HG03520 (cell line): Measurements from ENCODE around the gene OR2V2.
"Not testable (repeated sequence)": the region's sequence is repeated elsewhere in the genome, so short reads cannot be mapped to it uniquely, and the experiment has no call there.

Experiments
- ATAC-seq: cut with Tn5 transposase; IDR thresholded peaks from one replicate; pipeline ENCODE4 v1.9.1; 2021; ENCODE audit warnings: mild to moderate bottlenecking, moderate library complexity; ENCODE audit not compliant: unreplicated experiment

The OR2V2 gene

GRCh38 chr5:181142054-181142453 is 5.3 kb upstream of the OR2V2 start:
- ATAC-seq: no peak

GRCh38 chr5:181145133-181145532 is 2.3 kb upstream of the OR2V2 start:
- ATAC-seq: no peak

GRCh38 chr5:181149355-181149754 is 2.0 kb downstream of the OR2V2 start:
- no peak for ATAC-seq

GRCh38 chr5:181149806-181150733 is 2.7 kb downstream of the OR2V2 start:
- ATAC-seq: no peak

- ATAC-seq: no peak
Observed at GRCh38 chr5:181151146-181151545, 3.8 kb downstream of the OR2V2 start.

GRCh38 chr5:181152406-181152805 is 5.0 kb downstream of the OR2V2 start:
- ATAC-seq: no peak

- ATAC-seq: no peak
Observed at GRCh38 chr5:181153814-181154213, 6.4 kb downstream of the OR2V2 start.

- no peak for ATAC-seq
Observed at GRCh38 chr5:181156758-181157157, 9.4 kb downstream of the OR2V2 start.

GRCh38 chr5:181158869-181159268 is 11.5 kb downstream of the OR2V2 start:
- no peak for ATAC-seq

GRCh38 chr5:181159286-181160151 is 12.1 kb downstream of the OR2V2 start:
- peak; percentile 49 for ATAC-seq

GRCh38 chr5:181160152-181160754 is 12.9 kb downstream of the OR2V2 start:
- peak; percentile 62 for ATAC-seq

- ATAC-seq: not testable (repeated sequence)
Observed at GRCh38 chr5:181160755-181161533, 13.6 kb downstream of the OR2V2 start.

GRCh38 chr5:181161534-181162175 is 14.3 kb downstream of the OR2V2 start:
- ATAC-seq: no peak

GRCh38 chr5:181163487-181164075 is 16.2 kb downstream of the OR2V2 start:
- no peak for ATAC-seq

GRCh38 chr5:181164076-181164952 is 16.9 kb downstream of the OR2V2 start:
- ATAC-seq: no peak

GRCh38 chr5:181166812-181167733 is 19.7 kb downstream of the OR2V2 start:
- no peak for ATAC-seq

- ATAC-seq: no peak
Observed at GRCh38 chr5:181167814-181168488, 20.6 kb downstream of the OR2V2 start.
